ENCODE data around the gene DUX4.
"Not testable (repeated sequence)": the region's sequence is repeated elsewhere in the genome, so short reads cannot be mapped to it uniquely, and the experiment has no call there.

The DUX4 gene

DNA sequence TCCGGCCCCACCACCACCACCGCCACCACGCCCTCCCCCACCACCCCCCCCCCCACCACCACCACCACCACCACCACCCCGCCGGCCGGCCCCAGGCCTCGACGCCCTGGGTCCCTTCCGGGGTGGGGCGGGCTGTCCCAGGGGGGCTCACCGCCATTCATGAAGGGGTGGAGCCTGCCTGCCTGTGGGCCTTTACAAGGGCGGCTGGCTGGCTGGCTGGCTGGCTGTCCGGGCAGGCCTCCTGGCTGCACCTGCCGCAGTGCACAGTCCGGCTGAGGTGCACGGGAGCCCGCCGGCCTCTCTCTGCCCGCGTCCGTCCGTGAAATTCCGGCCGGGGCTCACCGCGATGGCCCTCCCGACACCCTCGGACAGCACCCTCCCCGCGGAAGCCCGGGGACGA is at the start of gene DUX4:
TSS of gene DUX4 (plus strand) at position 347 of the 400 bp plus-strand sequence. CDS start at position 347, 0 bp downstream.
- not testable (repeated sequence) for DNase-seq

GRCh38 chr4:190175436-190175835 is 1.9 kb downstream of the DUX4 start:
- DNase-seq, result not testable (repeated sequence)

GRCh38 chr4:190177727-190178605 is 4.4 kb downstream of the DUX4 start:
- DNase-seq, result not testable (repeated sequence)

- DNase-seq, result not testable (repeated sequence)
Observed at GRCh38 chr4:190178606-190178990, 5.0 kb downstream of the DUX4 start.

DNA sequence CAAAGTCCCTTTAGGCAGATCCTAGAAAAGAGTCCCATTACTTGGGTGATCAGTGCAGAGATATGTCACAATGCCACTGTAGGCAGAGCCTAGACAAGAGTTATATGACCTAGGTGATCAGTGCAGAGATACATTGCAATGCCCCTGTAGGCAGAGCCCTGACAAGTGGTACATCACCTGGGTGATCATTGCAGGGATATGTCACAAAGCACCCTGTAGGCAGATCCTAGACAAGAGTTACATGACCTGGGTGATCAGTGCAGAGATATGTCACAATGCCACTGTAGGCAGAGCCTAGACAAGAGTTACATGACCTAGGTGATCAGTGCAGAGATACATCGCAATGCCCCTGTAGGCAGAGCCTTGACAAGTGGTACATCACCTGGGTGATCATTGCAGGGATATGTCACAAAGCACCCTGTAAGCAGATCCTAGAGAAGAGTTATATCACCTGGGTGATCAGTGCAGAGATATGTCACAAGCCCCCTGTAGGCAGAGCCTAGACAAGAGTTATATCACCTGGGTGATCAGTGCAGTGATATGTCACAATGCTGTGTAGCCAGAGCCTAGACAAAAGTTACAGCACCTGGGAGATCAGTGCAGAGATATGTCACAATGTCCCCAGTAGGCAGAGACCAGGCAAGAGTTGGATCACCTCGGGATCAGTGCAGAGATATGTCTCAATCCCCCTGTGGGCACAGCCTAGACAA is 5.6 kb downstream of the DUX4 start:
- DNase-seq, result not testable (repeated sequence)

DNA sequence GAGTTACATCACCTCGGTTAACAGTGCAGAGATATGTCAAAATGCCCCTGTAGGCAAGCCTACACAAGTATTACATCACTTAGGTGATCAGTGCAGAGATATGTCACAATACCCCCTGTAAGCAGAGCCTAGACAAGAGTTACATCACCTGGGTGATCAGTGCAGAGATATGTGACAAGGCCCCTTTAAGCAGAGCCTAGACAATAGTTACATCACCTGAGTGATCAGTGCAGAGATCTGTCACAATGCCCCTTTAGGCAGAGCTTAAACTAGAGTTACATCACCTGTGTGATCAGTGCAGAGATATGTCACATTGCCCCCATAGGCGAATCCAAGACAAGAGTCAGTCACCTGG is 6.1 kb downstream of the DUX4 start:
- not testable (repeated sequence) for DNase-seq

DNA sequence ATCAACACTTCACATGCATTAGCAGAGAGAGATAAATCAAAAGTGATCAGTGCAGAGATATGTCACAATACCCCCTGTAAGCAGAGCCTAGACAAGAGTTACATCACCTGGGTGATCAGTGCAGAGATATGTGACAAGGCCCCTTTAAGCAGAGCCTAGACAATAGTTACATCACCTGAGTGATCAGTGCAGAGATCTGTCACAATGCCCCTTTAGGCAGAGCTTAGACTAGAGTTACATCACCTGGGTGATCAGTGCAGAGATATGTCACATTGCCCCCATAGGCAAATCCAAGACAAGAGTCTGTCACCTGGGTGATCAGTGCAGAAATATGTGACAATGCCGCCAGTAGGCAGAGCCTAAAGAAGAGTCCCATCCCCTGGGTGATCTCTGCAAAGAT is 7.4 kb downstream of the DUX4 start:
- DNase-seq, result not testable (repeated sequence)

- DNase-seq, result not testable (repeated sequence)
Observed at GRCh38 chr4:190181481-190182100, 8.0 kb downstream of the DUX4 start.

GRCh38 chr4:190203510-190203909 is 29.9 kb downstream of the DUX4 start:
- not testable (repeated sequence) for DNase-seq

Measured in CD4-positive, alpha-beta T cell treated with Interleukin-17A for 1 hour (primary cell).